NT2/D1 (cell line): ENCODE data around the gene FGL2.

Experiments
- SUZ12 ChIP-seq: IDR thresholded peaks from 2 replicates; pipeline ENCODE4 v1.6.1; 2011; ENCODE audit not compliant: insufficient read length, insufficient read depth; ENCODE audit errors: extremely low read depth
- YY1 ChIP-seq: IDR thresholded peaks from 2 replicates; pipeline ENCODE4 v1.6.1; 2011; ENCODE audit not compliant: insufficient read length, insufficient read depth
- ZNF274 ChIP-seq: IDR thresholded peaks from 2 replicates; pipeline ENCODE4 v1.6.1; 2011; ENCODE audit warnings: mild to moderate bottlenecking, low read depth, low read length

GRCh38 chr7:77185866-77186265 lies 13.8 kb downstream of the FGL2 start:
- no peak for TF ChIP-seq SUZ12
- TF ChIP-seq YY1: no peak
- TF ChIP-seq ZNF274: no peak
